Brain microvascular endothelial cell (primary cell): ENCODE results near the gene LGR5.

Source experiments
- DNase-seq: peaks from one replicate; pipeline ENCODE4 v3.0.0-alpha.2; 2020
- H3K27ac ChIP-seq: fragments of 250-450 bp; sonication (Bioruptor Pico); 2 replicates; pipeline ENCODE4 v1.5.1; 2020; ENCODE audit warnings: mild to moderate bottlenecking, moderate library complexity
- H3K27me3 ChIP-seq: fragments of 250-450 bp; sonication (Bioruptor Pico); replicated peaks from 2 replicates; pipeline ENCODE4 v1.5.1; 2020; ENCODE audit warnings: mild to moderate bottlenecking
- H3K36me3 ChIP-seq: fragments of 250-450 bp; sonication (Bioruptor Pico); replicated peaks from 2 replicates; pipeline ENCODE4 v1.5.1; 2020; ENCODE audit warnings: mild to moderate bottlenecking
- H3K4me3 ChIP-seq: 2 replicates; pipeline ENCODE4 v1.5.1; 2011; ENCODE audit warnings: low read depth, mild to moderate bottlenecking, control low read depth, low read length, moderate library complexity
- CTCF ChIP-seq: IDR thresholded peaks from 2 replicates; pipeline ENCODE4 v1.5.1; 2011; ENCODE audit warnings: low read depth, mild to moderate bottlenecking, moderate library complexity, low read length, control low read depth, inconsistent platforms; ENCODE audit errors: missing control alignments
- in situ Hi-C: cut with HindIII; loops from 2 replicates; pipeline ENCODE4 v1.10.0; 2017; ENCODE audit warnings: low sequenced_read_pairs, low pct_ligation_motif_present

Gene LGR5

GRCh38 chr12:71556875-71557274 lies 117.3 kb downstream of the LGR5 start:
- no peak for TF ChIP-seq CTCF
- Histone ChIP-seq H3K4me3 (no peak overlapping the region), H3K27ac (no peak overlapping the region), H3K36me3 (no peaks in the 10 kb centered on the region), H3K27me3 (no peaks in the 10 kb centered on the region)
- DNase-seq = peak; percentile 91
- in situ Hi-C loops = no loop called here

- no peak overlapping the region for H3K27ac ChIP-seq
- TF ChIP-seq CTCF = no peak
- H3K36me3 ChIP-seq = no peaks in the 10 kb centered on the region
- no peak overlapping the region for H3K4me3 ChIP-seq
- H3K27me3 ChIP-seq = no peaks in the 10 kb centered on the region
- DNase-seq = no peak
- in situ Hi-C loops = no loop called here
Measured at GRCh38 chr12:71558445-71558844, 118.8 kb downstream of the LGR5 start.

GRCh38 chr12:71562676-71563595 lies 123.3 kb downstream of the LGR5 start:
- TF ChIP-seq CTCF = no peak
- in situ Hi-C loops = no loop called here
- no peak overlapping the region for H3K27ac ChIP-seq

GRCh38 chr12:71565535-71565934 lies 125.9 kb downstream of the LGR5 start:
- Histone ChIP-seq H3K4me3 (no peak overlapping the region), H3K27ac (no peak overlapping the region), H3K36me3 (no peaks in the 10 kb centered on the region), H3K27me3 (no peaks in the 10 kb centered on the region)
- no peak for DNase-seq
- in situ Hi-C loops = no loop called here
- no peak for TF ChIP-seq CTCF

More at GRCh38 chr12:71562676-71563595, 123.3 kb downstream of the LGR5 start:
- H3K36me3 ChIP-seq = no peaks in the 10 kb centered on the region
- H3K4me3 ChIP-seq = no peak overlapping the region
- no peaks in the 10 kb centered on the region for H3K27me3 ChIP-seq
- DNase-seq = no peak

GRCh38 chr12:71566655-71567054 lies 127.1 kb downstream of the LGR5 start:
- DNase-seq = no peak
- Histone ChIP-seq H3K27me3 (no peaks in the 10 kb centered on the region), H3K36me3 (no peaks in the 10 kb centered on the region), H3K27ac (no peak overlapping the region), H3K4me3 (no peak overlapping the region)
- in situ Hi-C loops = no loop called here
- no peak for TF ChIP-seq CTCF
